Central memory CD8-positive, alpha-beta T cell (primary cell): ENCODE data around the gene PRTN3.
"Not testable (repeated sequence)": the region's sequence is repeated elsewhere in the genome, so short reads cannot be mapped to it uniquely, and the experiment has no call there.

Experiments used
- ATAC-seq: fragments of 150-1000 bp; cut with Tn5 transposase; replicated peaks from 2 replicates; pipeline ENCODE4 v1.10.0; 2022; ENCODE audit warnings: mild to moderate bottlenecking, moderate FRiP score, moderate number of reproducible peaks; ENCODE audit not compliant: poor library complexity, severe bottlenecking; ENCODE audit errors: extremely low read depth
- DNase-seq, 2 donors: peaks; one replicate each; pipeline ENCODE4 v3.0.0; 2021; ENCODE audit warnings: low spot score in 2 of 2
- H3K27ac Mint-ChIP-seq: one replicate; pipeline ENCODE4 v1.8.0; 2022; ENCODE audit warnings: low read depth, mild to moderate bottlenecking, moderate library complexity, mixed read lengths
- H3K27me3 Mint-ChIP-seq: one replicate; pipeline ENCODE4 v1.8.0; 2022; ENCODE audit warnings: mixed read lengths
- H3K36me3 Mint-ChIP-seq: one replicate; pipeline ENCODE4 v1.8.0; 2022; ENCODE audit warnings: mild to moderate bottlenecking, moderate library complexity, mixed read lengths; ENCODE audit not compliant: insufficient read depth
- H3K4me1 Mint-ChIP-seq: one replicate; pipeline ENCODE4 v1.8.0; 2022; ENCODE audit warnings: mixed read lengths
- H3K4me3 Mint-ChIP-seq: one replicate; pipeline ENCODE4 v1.8.0; 2022; ENCODE audit warnings: mild to moderate bottlenecking, moderate library complexity, mixed read lengths
- H3K9me3 Mint-ChIP-seq: one replicate; pipeline ENCODE4 v1.8.0; 2022; ENCODE audit warnings: mixed read lengths

Gene PRTN3

DNA sequence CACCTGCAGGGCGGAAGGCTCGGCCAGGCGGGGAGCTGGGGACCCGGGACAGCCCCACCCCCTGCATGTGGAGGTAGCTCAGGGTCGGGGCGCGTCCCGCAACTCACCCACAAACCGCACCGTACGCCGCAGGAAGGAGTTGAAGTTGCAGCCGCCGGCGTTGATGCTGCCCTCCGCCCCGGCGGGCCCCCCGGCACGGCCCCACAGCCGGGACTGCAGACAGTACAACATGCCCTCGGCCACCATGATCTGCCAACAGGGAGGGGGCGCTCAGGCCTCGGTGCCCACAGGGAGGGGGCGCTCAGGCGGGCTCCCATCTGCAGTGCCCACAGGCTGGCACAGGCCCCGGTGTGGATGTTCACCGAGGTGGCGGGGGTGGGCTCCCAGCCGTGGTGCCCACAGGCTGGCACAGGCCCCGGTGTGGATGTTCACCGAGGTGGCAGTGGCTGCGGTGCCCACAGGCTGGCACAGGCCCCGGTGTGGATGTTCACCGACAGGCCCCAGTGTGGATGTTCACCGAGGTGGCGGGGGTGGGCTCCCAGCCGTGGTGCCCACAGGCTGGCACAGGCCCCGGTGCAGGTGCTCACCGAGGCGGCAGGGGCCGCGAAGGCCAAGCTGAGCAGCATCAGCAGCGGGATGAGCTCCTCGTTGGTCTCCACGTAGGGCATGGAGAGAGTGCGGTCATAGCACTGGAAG is 25.6 kb upstream of the PRTN3 start:
- Mint-ChIP-seq H3K27ac (peak overlapping the region; percentile 66), H3K9me3 (no peaks in the 10 kb centered on the region), H3K4me3 (no peak overlapping the region), H3K36me3 (peaks cover 43% of the 10 kb centered on the region), H3K4me1 (no peaks in the 10 kb centered on the region), H3K27me3 (no peaks in the 10 kb centered on the region)
- DNase-seq (no peak), ATAC-seq (no peak)

DNA sequence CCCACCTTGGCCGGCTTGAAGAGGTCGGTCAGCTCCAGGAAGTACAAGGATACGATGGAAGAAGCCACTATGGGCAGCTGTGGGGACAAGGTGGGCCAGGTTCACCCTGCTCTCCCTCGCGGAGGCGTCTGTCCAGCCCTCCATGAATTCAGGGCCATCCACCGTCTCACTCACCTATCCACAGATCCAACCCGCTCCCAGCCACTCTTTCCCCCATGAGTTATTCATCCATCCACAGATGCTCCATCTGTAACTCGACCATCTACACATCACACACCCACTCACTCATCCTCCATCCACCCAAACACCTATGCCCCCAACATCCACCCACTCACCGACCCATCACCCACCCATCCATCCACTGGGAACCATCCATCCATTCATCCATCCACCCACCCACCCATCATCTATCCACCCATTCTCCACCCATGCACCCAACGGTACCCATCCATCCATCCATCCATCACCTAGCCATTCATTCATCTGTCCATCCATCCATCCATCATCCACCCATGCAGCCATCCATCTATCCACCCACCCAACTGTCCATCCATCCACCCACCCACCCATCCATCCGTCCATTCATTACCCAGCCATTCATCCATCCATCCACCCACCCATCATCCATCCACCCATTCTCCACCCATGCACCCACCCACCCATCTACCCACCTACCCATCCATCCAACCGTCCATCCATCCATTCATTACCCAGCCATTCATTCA is 24.9 kb upstream of the PRTN3 start:
- H3K27ac Mint-ChIP-seq: peak overlapping the region; percentile 66
- H3K9me3 Mint-ChIP-seq: no peaks in the 10 kb centered on the region
- H3K36me3 Mint-ChIP-seq: peaks cover 41% of the 10 kb centered on the region
- ATAC-seq: no peak
- H3K4me3 Mint-ChIP-seq: no peak overlapping the region
- DNase-seq: no peak
- no peaks in the 10 kb centered on the region for H3K27me3 Mint-ChIP-seq
- H3K4me1 Mint-ChIP-seq: no peaks in the 10 kb centered on the region

DNA sequence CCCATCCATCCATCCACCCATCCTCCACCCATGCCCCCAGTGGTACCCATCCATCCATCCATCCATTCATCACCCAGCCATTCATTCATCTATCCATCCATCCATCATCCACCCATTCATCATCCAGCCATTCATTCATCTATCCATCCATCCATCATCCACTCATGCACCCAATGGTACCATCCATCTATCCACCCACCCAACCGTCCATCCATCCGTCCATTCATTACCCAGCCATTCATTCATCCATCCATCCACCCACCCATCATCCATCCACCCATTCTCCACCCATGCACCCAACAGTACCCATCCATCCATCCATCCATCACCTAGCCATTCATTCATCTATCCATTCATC is 24.3 kb upstream of the PRTN3 start:
- no peak for ATAC-seq
- Mint-ChIP-seq H3K27me3 (no peaks in the 10 kb centered on the region), H3K27ac (no peak overlapping the region)

GRCh38 chr19:820212-820611 is 20.6 kb upstream of the PRTN3 start:
- not testable (repeated sequence) for H3K27ac Mint-ChIP-seq, H3K4me1 Mint-ChIP-seq, H3K9me3 Mint-ChIP-seq, ATAC-seq, DNase-seq, H3K4me3 Mint-ChIP-seq
- Mint-ChIP-seq H3K27me3 (peaks cover 12% of the 10 kb centered on the region), H3K36me3 (peaks cover 18% of the 10 kb centered on the region)

More for the DNA sequence above, 24.3 kb upstream of the PRTN3 start:
- DNase-seq: no peak
- Mint-ChIP-seq H3K9me3 (no peaks in the 10 kb centered on the region), H3K4me1 (no peaks in the 10 kb centered on the region), H3K4me3 (no peak overlapping the region), H3K36me3 (peaks cover 38% of the 10 kb centered on the region)

DNA sequence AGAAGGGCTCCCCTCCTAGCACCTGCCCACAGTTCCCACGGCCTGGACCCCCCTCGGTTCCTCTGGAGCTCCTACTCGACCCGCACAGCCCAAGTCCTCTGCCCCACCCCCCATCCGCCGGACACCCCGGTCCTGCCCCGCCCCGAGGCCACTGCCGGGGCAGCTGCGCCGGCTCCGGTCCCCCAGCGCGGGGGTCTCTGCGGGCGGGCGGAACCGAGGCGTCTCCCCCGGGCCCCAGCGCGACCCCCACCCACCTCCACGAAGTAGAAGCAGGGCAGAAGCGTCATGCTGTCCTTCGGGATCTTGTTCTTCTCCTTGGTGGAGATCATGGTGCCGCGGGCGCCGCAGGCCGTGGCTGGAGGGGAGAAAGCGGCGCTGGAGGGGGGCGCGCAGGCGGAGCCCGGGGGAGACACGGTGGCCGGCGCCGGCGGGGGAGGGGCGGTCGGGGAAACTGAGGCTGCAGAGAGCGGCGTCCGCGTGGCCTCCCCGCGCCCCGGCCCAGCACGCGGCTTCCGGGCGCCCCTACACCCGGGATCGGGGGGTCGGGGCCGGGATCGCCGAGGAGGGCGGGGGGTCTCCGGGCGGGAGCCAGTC is 19.5 kb upstream of the PRTN3 start:
- H3K9me3 Mint-ChIP-seq: no peaks in the 10 kb centered on the region
- DNase-seq (no peak), ATAC-seq (no peak)
- H3K27me3 Mint-ChIP-seq: peaks cover 12% of the 10 kb centered on the region
- no peaks in the 10 kb centered on the region for H3K4me1 Mint-ChIP-seq
- H3K27ac Mint-ChIP-seq: no peak overlapping the region
- peak overlapping the region; percentile 25 for H3K4me3 Mint-ChIP-seq
- H3K36me3 Mint-ChIP-seq: peaks cover 14% of the 10 kb centered on the region

DNA sequence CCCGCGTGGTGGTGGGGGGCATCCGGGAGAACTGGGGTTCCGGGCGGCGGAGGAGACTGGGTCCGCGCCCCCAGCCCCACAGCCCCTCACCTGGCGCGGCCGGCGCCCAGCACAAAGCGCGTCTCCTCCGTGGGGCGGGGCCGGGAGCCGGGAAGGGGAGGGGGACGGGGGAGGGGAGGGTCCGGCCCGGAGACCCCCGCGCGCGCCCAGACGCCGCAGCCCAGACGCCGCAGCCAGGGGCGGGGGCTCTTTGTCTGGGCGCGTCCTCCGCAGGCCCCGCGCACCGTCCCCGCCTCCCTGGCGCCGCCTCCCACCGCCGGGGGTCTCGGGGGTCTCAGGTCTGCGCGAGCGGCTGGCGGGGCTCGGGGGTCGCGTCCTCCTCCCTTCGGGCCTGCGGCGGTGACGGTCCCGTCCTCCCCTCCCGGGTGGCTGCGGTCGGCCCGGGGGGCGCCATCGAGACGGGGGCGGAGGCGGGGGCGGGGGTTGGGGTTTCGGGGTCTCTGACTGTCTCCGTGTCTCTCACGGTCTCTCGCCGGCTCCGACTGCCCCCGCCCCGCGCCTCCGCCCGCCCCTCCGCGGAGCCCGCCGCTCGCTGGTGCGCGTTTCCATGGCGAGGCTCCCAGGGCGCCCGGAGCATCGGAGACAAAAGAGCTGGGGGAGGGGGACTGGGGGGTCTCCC is 18.8 kb upstream of the PRTN3 start, which contains the start of gene PLPPR3:
Gene PLPPR3 (minus strand): TSS at position 131 of the 679 bp plus-strand sequence. CDS start 396 bp downstream, outside the sequence.
- peak within 1 kb of the TSS; percentile 25 for H3K4me3 Mint-ChIP-seq
- ATAC-seq: no peak
- DNase-seq: no peak
- no peak within 1 kb of the TSS for H3K27ac Mint-ChIP-seq
- peaks cover 13% of the 10 kb centered on the region for H3K36me3 Mint-ChIP-seq
- peaks cover 12% of the 10 kb centered on the region for H3K27me3 Mint-ChIP-seq
- H3K9me3 Mint-ChIP-seq: no peaks in the 10 kb centered on the region
- H3K4me1 Mint-ChIP-seq: no peaks in the 10 kb centered on the region

DNA sequence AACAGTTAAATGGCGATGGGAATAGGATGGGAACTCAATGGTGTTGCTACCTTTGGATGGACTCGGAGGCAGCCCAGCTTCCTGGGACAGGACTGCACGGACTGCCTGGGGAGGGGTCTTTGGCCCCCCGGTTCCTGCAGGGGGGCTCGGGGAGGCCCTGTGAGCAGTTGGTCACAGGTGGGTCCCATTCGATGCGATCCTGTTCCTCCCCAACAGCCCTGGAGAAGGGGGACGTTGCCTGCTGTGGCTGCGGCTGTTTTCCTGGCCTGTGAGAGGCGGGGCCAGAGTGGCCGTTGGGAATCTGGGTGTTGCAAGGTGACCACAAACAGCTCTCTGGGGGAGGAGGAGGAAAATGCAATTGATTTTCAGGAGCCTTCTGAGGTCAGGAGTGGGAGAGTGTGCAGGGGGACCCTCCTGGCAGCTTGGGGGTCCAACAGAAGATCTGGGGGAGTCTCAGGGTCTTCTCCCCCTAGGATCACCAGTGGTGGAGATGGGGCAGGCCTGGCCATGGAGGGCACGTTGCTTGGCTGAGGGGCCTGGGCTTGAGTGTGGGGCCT is 17.2 kb upstream of the PRTN3 start:
- peaks cover 13% of the 10 kb centered on the region for H3K36me3 Mint-ChIP-seq
- H3K27me3 Mint-ChIP-seq: peaks cover 12% of the 10 kb centered on the region
- no peak overlapping the region for H3K4me3 Mint-ChIP-seq
- H3K4me1 Mint-ChIP-seq: no peaks in the 10 kb centered on the region
- H3K27ac Mint-ChIP-seq: no peak overlapping the region
- DNase-seq (no peak), ATAC-seq (no peak)
- no peaks in the 10 kb centered on the region for H3K9me3 Mint-ChIP-seq

- DNase-seq: no peak
- ATAC-seq: no peak
- Mint-ChIP-seq H3K27me3 (peaks cover 12% of the 10 kb centered on the region), H3K27ac (no peak overlapping the region), H3K4me3 (no peak overlapping the region), H3K9me3 (no peaks in the 10 kb centered on the region), H3K36me3 (peaks cover 9% of the 10 kb centered on the region), H3K4me1 (no peaks in the 10 kb centered on the region)
These were observed 15.9 kb upstream of the PRTN3 start for GRCh38 chr19:824885-825284.

DNA sequence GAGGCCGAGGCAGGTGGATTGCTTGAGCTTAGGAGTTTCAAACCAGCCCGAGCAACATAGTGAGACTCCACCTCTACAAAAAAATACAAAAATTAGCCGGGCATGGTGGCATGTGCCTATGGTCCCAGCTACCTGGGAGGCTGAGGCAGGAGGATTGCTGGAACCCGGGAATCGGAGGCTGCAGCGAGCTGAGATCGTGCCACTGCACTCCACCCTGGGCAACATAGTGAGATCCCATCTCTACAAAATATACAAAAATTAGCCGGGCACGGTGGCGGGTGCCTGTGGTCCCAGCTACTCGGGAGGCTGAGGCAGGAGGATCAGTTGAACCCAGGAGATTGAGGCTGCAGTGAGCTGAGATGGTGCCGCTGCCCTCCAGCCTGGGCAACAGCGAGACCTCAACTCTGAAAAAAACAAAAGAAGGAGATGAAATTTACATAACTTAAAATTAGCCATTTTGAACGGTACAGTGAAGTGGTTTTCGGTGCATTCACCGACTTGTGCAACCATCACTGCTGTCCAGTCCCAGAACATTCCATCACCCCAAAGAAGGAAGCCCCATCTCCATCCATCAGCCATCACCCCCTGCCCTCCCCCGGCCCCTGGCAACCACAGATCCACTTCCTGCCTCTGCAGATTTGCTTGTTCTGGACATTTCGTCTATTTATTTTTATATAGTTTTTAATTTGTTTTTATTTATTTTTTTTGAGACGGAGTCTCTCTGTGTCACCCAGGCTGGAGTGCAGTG is 14.7 kb upstream of the PRTN3 start:
- H3K4me3 Mint-ChIP-seq: no peak overlapping the region
- H3K27ac Mint-ChIP-seq: no peak overlapping the region
- DNase-seq (no peak), ATAC-seq (no peak)
- H3K4me1 Mint-ChIP-seq: no peaks in the 10 kb centered on the region
- peaks cover 5% of the 10 kb centered on the region for H3K36me3 Mint-ChIP-seq
- peaks cover 12% of the 10 kb centered on the region for H3K27me3 Mint-ChIP-seq
- no peaks in the 10 kb centered on the region for H3K9me3 Mint-ChIP-seq

DNA sequence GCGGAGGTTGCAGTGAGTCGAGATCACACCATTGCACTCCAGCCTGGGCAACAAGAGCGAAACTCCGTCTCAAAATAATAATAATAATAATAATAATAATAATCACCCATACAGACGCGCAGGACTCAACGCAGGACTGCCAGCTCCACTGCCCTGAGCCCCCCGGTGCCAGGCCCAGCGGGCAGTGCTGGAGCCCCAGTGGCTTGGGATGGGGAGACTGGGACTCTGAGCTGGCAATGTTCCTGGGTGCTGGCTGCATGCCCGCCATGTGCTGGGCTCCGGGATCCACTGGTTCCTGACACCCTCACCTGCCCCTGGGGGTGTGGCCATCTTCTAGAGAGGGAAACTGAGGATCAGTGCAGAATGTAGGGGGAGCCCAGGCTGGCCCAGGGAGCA is 13.5 kb upstream of the PRTN3 start:
- ATAC-seq (no peak), DNase-seq (no peak)
- no peaks in the 10 kb centered on the region for H3K4me1 Mint-ChIP-seq
- no peak overlapping the region for H3K4me3 Mint-ChIP-seq
- H3K9me3 Mint-ChIP-seq: no peaks in the 10 kb centered on the region
- no peak overlapping the region for H3K27ac Mint-ChIP-seq
- H3K27me3 Mint-ChIP-seq: peaks cover 12% of the 10 kb centered on the region
- H3K36me3 Mint-ChIP-seq: peaks cover 3% of the 10 kb centered on the region

- DNase-seq (no peak), ATAC-seq (no peak)
- Mint-ChIP-seq H3K4me3 (no peak within 1 kb of the TSS), H3K27ac (no peak within 1 kb of the TSS), H3K27me3 (peaks cover 12% of the 10 kb centered on the region), H3K36me3 (peaks cover 3% of the 10 kb centered on the region), H3K9me3 (no peaks in the 10 kb centered on the region), H3K4me1 (no peaks in the 10 kb centered on the region)
These were observed 13.0 kb upstream of the PRTN3 start, which contains the start of gene AZU1 for GRCh38 chr19:827710-828321. Gene AZU1 (plus strand): TSS chr19:827837. CDS start chr19:827847, 10 bp downstream.
